AML-193 (cell line): Measurements from ENCODE around the gene SPOPL.
A peak's percentile ranks its signal among the peaks of the same experiment; 100 is the strongest.
"Not testable (repeated sequence)": the region's sequence is repeated elsewhere in the genome, so short reads cannot be mapped to it uniquely, and the experiment has no call there.

Experiments
- DNase-seq, 2 experiments: peaks; one replicate each; lab custom pipeline; 2025; lab: John Stamatoyannopoulos, UW

Gene SPOPL

GRCh38 chr2:138523018-138523672 lies 21.6 kb downstream of the SPOPL start:
- not testable (repeated sequence) for DNase-seq

GRCh38 chr2:138523673-138524042 lies 22.1 kb downstream of the SPOPL start:
- peak; percentile 24 to 26 for DNase-seq

GRCh38 chr2:138524353-138524752 lies 22.8 kb downstream of the SPOPL start:
- DNase-seq: not testable (repeated sequence)

- no peak for DNase-seq
These were observed 30.3 kb downstream of the SPOPL start for GRCh38 chr2:138531913-138532312.

- no peak for DNase-seq
These were observed 33.2 kb downstream of the SPOPL start for GRCh38 chr2:138534791-138535190.

GRCh38 chr2:138536302-138536701 lies 34.7 kb downstream of the SPOPL start:
- no peak for DNase-seq

GRCh38 chr2:138536740-138537139 lies 35.2 kb downstream of the SPOPL start:
- no peak for DNase-seq

GRCh38 chr2:138537170-138537915 lies 35.8 kb downstream of the SPOPL start:
- no peak for DNase-seq

GRCh38 chr2:138544206-138544605 lies 42.6 kb downstream of the SPOPL start:
- not testable (repeated sequence) for DNase-seq

GRCh38 chr2:138548796-138549195 lies 47.2 kb downstream of the SPOPL start:
- no peak for DNase-seq

GRCh38 chr2:138550172-138550571 lies 48.6 kb downstream of the SPOPL start:
- no peak for DNase-seq

- no peak for DNase-seq
These were observed 49.2 kb downstream of the SPOPL start for GRCh38 chr2:138550670-138551287.

- DNase-seq: no peak
These were observed 52.6 kb downstream of the SPOPL start for GRCh38 chr2:138554123-138554522.

GRCh38 chr2:138559641-138560040 lies 58.1 kb downstream of the SPOPL start:
- DNase-seq: no peak

- DNase-seq: no peak
These were observed 63.1 kb downstream of the SPOPL start for GRCh38 chr2:138564586-138565229.

- no peak for DNase-seq
These were observed 63.6 kb downstream of the SPOPL start for GRCh38 chr2:138565230-138565598.

GRCh38 chr2:138572318-138572717 lies 70.7 kb downstream of the SPOPL start:
- no peak for DNase-seq

GRCh38 chr2:138577066-138577465 lies 75.5 kb downstream of the SPOPL start:
- no peak for DNase-seq

- no peak for DNase-seq
These were observed 78.0 kb downstream of the SPOPL start for GRCh38 chr2:138579556-138579955.

- DNase-seq: no peak
These were observed 80.3 kb downstream of the SPOPL start for GRCh38 chr2:138581909-138582308.

- no peak for DNase-seq
These were observed 88.1 kb downstream of the SPOPL start for GRCh38 chr2:138589663-138590062.

- DNase-seq: no peak
These were observed 94.8 kb downstream of the SPOPL start for GRCh38 chr2:138596403-138596802.
